ENCODE measurements around the gene EMC9. TPM values are rescaled to one million over a fixed set of nuclear protein-coding genes. Genes with fewer than 3 reads are reported as not detected.

The EMC9 gene
- total RNA-seq, 4 donors from 2014 or later: 6.0 to 12.1 (median 10.9) TPM

DNA sequence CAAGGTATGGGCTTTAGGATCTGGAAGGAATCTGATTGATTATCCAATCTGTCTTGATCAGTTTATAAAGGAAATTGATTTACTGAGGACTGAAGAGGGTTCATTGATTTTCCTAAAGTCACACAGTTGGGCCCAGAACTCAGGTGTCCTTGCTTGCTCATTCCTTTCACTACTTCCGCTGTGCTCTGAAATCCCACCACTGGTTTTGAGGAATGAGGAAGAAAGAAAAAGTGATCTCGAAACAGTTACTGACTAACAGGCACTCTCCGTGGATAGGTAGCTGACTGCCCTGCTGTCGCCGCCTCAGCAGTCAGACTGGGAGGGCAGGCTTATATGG, 11.0 kb downstream of the EMC9 start, which contains the start of gene FITM1:
Gene FITM1, plus strand, starts transcription at position 280 of the 337 bp plus-strand sequence. CDS start 905 bp downstream, outside the sequence.
- Histone ChIP-seq H3K27me3 (no peaks in the 10 kb centered on the region), H3K36me3 (no peaks in the 10 kb centered on the region), H3K9me3 (no peaks in the 10 kb centered on the region), H3K27ac (peak within 1 kb of the TSS in 2 of 4 donors; percentile 59 to 81), H3K4me3 (no peak within 1 kb of the TSS), H3K4me1 (peaks cover 3 to 22% (median 3%) of the 10 kb centered on the region in 3 donors)
- intact Hi-C loops (cut with DNase I): no loop called here
- TF ChIP-seq POLR2A (IDR thresholded peaks at IDR 0.05): no peak
- TF ChIP-seq, protein P1, sequence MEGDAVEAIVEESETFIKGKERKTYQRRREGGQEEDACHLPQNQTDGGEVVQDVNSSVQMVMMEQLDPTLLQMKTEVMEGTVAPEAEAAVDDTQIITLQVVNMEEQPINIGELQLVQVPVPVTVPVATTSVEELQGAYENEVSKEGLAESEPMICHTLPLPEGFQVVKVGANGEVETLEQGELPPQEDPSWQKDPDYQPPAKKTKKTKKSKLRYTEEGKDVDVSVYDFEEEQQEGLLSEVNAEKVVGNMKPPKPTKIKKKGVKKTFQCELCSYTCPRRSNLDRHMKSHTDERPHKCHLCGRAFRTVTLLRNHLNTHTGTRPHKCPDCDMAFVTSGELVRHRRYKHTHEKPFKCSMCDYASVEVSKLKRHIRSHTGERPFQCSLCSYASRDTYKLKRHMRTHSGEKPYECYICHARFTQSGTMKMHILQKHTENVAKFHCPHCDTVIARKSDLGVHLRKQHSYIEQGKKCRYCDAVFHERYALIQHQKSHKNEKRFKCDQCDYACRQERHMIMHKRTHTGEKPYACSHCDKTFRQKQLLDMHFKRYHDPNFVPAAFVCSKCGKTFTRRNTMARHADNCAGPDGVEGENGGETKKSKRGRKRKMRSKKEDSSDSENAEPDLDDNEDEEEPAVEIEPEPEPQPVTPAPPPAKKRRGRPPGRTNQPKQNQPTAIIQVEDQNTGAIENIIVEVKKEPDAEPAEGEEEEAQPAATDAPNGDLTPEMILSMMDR (IDR thresholded peaks at IDR 0.05): no peak
- no peak for DNase-seq
- WGBS, 2 donors: 84 to 91% methylated on average over 5 of the region's 5 CpGs

DNA sequence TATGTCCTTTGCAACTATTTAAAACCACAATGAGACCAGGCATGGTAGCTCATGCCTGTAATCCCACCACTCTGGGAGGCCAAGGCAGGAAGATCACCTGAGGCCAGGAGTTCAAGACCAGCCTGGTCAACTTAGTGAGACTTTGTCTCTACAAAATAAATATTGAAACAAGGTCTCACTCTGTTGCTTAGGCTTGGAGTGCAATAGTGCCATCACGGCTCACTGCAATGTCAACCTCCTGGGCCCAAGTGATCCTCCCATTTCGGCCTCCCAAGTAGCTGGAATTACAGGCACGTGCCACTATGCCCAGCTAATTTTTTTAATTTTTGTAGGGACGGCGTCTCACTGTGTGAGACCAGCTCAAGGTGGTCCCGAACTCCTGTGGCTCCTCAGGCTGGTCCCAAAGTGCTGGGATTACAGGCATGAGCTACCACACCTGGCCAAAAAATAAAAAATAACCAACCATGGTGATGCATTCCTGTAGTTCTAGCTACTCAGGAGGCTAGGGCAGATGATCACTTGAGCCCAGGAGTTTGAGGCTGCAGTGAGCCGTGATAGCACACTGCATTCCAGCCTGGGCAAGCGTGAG, 11.9 kb downstream of the EMC9 start:
- Histone ChIP-seq H3K27me3 (no peaks in the 10 kb centered on the region), H3K9me3 (no peaks in the 10 kb centered on the region), H3K4me1 (peaks cover 0 to 16% (median 0%) of the 10 kb centered on the region in 3 donors), H3K36me3 (peaks cover 0 to 7% (median 0%) of the 10 kb centered on the region in 3 donors), H3K4me3 (no peak overlapping the region), H3K27ac (no peak overlapping the region)
- 89 to 95% methylated on average over 8 of the region's 8 CpGs for WGBS, 2 donors
- intact Hi-C loops (cut with DNase I): no loop called here
- TF ChIP-seq POLR2A (IDR thresholded peaks at IDR 0.05): no peak
- TF ChIP-seq, protein P1 (IDR thresholded peaks at IDR 0.05): no peak
- no peak for DNase-seq

DNA sequence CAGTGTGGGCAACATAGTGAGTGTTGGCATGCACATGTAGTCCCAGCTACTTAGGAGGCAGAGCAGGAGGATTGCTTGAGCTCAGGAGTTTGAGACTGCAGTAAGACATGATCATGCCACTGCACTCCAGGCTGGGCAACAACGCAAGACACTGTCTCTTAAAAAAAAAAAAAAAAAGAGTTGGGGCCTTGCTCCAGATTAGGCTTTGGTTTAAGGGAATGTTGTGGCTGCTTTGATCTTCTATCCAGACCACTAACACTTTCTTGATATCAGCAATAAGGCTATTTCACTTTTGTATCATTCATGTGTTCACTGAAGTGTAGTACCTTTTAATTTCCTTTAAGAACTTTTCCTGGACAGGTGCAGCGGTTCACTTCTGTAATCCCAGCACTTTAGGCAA, 13.7 kb downstream of the EMC9 start:
- no peak for DNase-seq
- TF ChIP-seq POLR2A (IDR thresholded peaks at IDR 0.05): no peak
- TF ChIP-seq, protein P1 (IDR thresholded peaks at IDR 0.05): no peak
- intact Hi-C loops (cut with DNase I): no loop called here
- H3K27me3 ChIP-seq: no peaks in the 10 kb centered on the region
- WGBS, 2 donors: 75 to 95% methylated on average over 2 of the region's 2 CpGs
- H3K9me3 ChIP-seq: no peaks in the 10 kb centered on the region
- H3K4me1 ChIP-seq: peaks cover 0 to 15% (median 0%) of the 10 kb centered on the region in 3 donors
- H3K27ac ChIP-seq: no peak overlapping the region
- H3K4me3 ChIP-seq: no peak overlapping the region
- peaks cover 8 to 26% (median 10%) of the 10 kb centered on the region in 3 donors for H3K36me3 ChIP-seq

DNA sequence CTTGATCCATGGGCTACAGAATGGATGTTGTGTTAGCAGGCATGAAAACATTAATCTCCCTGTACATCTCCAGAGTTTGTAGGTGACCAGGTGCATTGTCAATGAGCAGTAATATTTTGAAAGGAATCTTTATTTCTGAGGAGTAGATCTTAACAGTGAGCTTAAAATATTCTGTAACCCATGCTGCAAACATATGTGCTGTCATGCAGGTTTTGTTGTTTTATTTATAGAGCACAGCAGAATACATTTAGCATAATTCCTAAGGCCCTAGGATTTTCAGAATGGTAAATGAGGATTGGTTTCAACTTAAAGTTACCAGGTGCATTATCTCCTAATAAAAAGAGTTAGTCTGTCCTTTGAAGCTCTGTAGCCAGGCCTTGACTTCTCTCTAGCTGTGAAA, 14.5 kb downstream of the EMC9 start:
- peaks cover 11 to 33% (median 17%) of the 10 kb centered on the region in 3 donors for H3K36me3 ChIP-seq
- intact Hi-C loops (cut with DNase I): no loop called here
- no peaks in the 10 kb centered on the region for H3K9me3 ChIP-seq
- DNase-seq: no peak
- peaks cover 0 to 8% (median 0%) of the 10 kb centered on the region in 3 donors for H3K4me1 ChIP-seq
- TF ChIP-seq, protein P1 (IDR thresholded peaks at IDR 0.05): no peak
- TF ChIP-seq POLR2A (IDR thresholded peaks at IDR 0.05): no peak
- H3K4me3 ChIP-seq: no peak overlapping the region
- H3K27me3 ChIP-seq: no peaks in the 10 kb centered on the region
- no peak overlapping the region for H3K27ac ChIP-seq

DNA sequence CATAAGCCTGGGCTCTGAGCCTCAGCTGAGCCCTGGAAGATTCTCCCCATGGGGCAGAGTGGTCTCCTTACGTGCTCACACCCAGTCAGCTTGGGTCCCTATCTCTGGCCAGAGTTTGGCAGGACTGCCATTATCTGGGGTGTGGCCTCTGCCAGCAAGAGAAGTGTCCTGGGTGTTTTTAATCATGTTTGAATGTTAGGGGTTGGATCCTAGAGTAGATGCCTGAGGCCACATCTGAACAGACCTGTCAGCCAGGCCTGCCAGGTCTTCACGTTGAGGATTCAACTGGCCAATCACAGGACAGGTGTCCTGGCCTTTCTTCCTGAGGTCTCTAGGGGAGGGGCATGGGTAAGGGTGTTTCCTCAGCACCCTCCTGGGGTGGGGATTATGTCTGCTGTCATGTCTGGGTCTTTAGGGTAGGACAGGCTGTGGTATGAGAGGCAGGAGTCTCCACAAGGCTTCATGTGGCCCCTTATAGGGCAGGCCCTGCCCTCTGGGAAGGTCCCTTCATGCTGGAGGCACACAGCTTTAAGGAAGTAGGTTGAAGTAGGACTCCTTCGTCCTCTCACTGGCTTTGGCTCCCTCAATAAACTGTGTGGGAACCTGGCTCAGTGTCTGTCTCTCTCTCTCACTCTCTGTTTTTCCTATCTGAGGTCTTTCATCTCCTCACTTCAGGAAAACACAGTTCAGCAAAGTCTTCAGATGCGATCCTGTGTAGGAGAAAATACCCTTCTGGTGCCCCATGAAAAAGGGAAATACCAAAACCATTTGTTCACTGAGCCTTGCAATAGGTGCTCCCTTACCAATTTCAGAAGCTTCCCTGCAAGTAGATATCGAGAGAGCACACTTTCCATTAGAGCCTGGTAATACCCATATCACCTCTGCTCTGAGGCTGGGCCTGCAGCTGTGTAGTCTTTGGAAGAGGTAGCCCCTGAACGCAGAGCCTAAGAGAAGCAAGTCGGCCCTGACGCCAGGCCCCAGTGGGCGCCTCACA, 17.7 kb downstream of the EMC9 start:
- intact Hi-C loops (cut with DNase I): no loop called here
- Histone ChIP-seq H3K4me1 (no peaks in the 10 kb centered on the region), H3K9me3 (no peaks in the 10 kb centered on the region), H3K27ac (no peak overlapping the region), H3K4me3 (no peak overlapping the region), H3K36me3 (peaks cover 16 to 65% (median 46%) of the 10 kb centered on the region in 3 donors), H3K27me3 (no peaks in the 10 kb centered on the region)
- no peak for DNase-seq
- WGBS, 2 donors: 78 to 91% methylated on average over 5 to 7 of the region's 9 CpGs
- no peak for TF ChIP-seq POLR2A (IDR thresholded peaks at IDR 0.05)
- TF ChIP-seq, protein P1 (IDR thresholded peaks at IDR 0.05): no peak
